A673 (cell line): ENCODE data around the gene LDHD. TPM values are rescaled to one million over a fixed set of nuclear protein-coding genes. Genes with fewer than 3 reads are reported as not detected.
A peak's percentile ranks its signal among the peaks of the same experiment; 100 is the strongest.

Source experiments
- BruUV-seq: library from RNA; stranded (reverse); fragments of 400-500 nt; replicated peaks from 2 replicates; lab custom pipeline; 2021; lab: Mats Ljungman, UMichigan
- CTCF ChIA-PET: fragments of 300-600 bp; sonication (Branson Sonifier 250); formaldehyde crosslinking; loops from one replicate; lab custom pipeline; 2022; ENCODE audit warnings: antibody characterized with exemption; lab: Charles Lee
- POLR2A ChIA-PET: fragments of 300-600 bp; sonication (Branson Sonifier 250); formaldehyde crosslinking; loops from one replicate; lab custom pipeline; 2022; ENCODE audit warnings: antibody characterized with exemption; ENCODE audit not compliant: low non-redundant PET; lab: Charles Lee
- DNase-seq: peaks from one replicate; pipeline ENCODE4 v3.0.0-alpha.2; 2015; ENCODE audit warnings: low spot score
- H3K27ac ChIP-seq: fragments of 200-600 bp; sonication (generic); 2 replicates; pipeline ENCODE4 v1.5.1; 2016; ENCODE audit warnings: mixed run types, low read depth, mild to moderate bottlenecking, mixed read lengths, antibody characterized with exemption, low read length; ENCODE audit not compliant: poor library complexity, severe bottlenecking
- H3K27me3 ChIP-seq: fragments of 200-600 bp; sonication (generic); replicated peaks from 2 replicates; pipeline ENCODE4 v1.6.1; 2017; ENCODE audit warnings: mixed run types, low read depth, mild to moderate bottlenecking, mixed read lengths, antibody characterized with exemption, low read length; ENCODE audit not compliant: insufficient read depth, poor library complexity
- H3K36me3 ChIP-seq: fragments of 200-600 bp; sonication (generic); 2 replicates; pipeline ENCODE4 v1.6.1; 2016; ENCODE audit warnings: mixed run types, mild to moderate bottlenecking, mixed read lengths, antibody characterized with exemption, low read length; ENCODE audit not compliant: insufficient read depth, poor library complexity, severe bottlenecking
- H3K4me1 ChIP-seq: fragments of 200-600 bp; sonication (generic); 2 replicates; pipeline ENCODE4 v1.6.1; 2017; ENCODE audit warnings: mixed run types, mild to moderate bottlenecking, mixed read lengths, antibody characterized with exemption, low read length; ENCODE audit not compliant: insufficient read depth, poor library complexity, severe bottlenecking
- H3K4me3 ChIP-seq: fragments of 200-600 bp; sonication (generic); 2 replicates; pipeline ENCODE4 v1.5.1; 2016; ENCODE audit warnings: low read depth, mixed run types, mild to moderate bottlenecking, mixed read lengths, low read length; ENCODE audit not compliant: poor library complexity, severe bottlenecking
- H3K9me3 ChIP-seq: fragments of 200-600 bp; sonication (generic); 2 replicates; pipeline ENCODE4 v1.6.1; 2016; ENCODE audit warnings: mixed run types, low read depth, mild to moderate bottlenecking, mixed read lengths, antibody characterized with exemption, low read length; ENCODE audit not compliant: poor library complexity, severe bottlenecking
- EZH2 ChIP-seq: fragments of 200-600 bp; sonication (generic); IDR thresholded peaks from 2 replicates; pipeline ENCODE4 v1.6.1; 2017; ENCODE audit warnings: borderline replicate concordance, low read depth, mild to moderate bottlenecking, mixed read lengths, antibody characterized with exemption, low read length; ENCODE audit not compliant: poor library complexity, severe bottlenecking
- intact Hi-C: fragments of 100-400 bp; cut with micrococcal nuclease; formaldehyde crosslinking; loops from one replicate; pipeline ENCODE4 v1.10.0; 2022; ENCODE audit not compliant: unreplicated experiment
- total RNA-seq: library from RNA; stranded (reverse); gene quantifications from 2 replicates; pipeline ENCODE4 v1.2.3, GENCODE V29; 2021
- TF ChIP-seq, protein P1 (sequence below): fragments of 300-800, 200-600 bp; sonication (generic); conservative IDR thresholded peaks from 2 replicates; pipeline ENCODE4 v1.5.1; 2017; ENCODE audit warnings: low read depth, mild to moderate bottlenecking, antibody characterized with exemption, low read length, moderate library complexity, mixed read lengths

LDHD gene
- total RNA-seq, 1 experiment from 2014 or later = not detected

DNA sequence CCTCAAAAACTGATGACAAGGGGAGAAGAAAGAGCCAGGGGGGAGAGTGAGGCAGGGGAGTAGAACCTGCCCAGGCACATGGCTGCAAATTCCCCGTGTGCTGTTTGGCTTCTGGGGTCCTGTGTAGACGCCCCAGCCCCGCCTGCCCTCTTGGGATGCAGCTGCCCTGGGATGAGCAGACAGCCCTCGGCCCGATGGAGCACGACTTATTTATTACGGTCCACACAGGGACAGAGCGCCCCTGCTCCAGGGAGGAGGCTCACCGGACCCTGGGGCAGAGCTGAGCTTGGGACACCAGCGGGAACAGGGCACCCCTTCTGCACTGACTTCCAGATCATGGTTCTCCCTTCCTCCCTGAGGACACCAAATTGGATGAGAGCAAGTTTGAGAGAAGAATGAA is 9.1 kb downstream of the LDHD start:
- no peaks in the 10 kb centered on the region for H3K9me3 ChIP-seq
- peaks cover 65% of the 10 kb centered on the region for H3K4me1 ChIP-seq
- TF ChIP-seq, protein P1, sequence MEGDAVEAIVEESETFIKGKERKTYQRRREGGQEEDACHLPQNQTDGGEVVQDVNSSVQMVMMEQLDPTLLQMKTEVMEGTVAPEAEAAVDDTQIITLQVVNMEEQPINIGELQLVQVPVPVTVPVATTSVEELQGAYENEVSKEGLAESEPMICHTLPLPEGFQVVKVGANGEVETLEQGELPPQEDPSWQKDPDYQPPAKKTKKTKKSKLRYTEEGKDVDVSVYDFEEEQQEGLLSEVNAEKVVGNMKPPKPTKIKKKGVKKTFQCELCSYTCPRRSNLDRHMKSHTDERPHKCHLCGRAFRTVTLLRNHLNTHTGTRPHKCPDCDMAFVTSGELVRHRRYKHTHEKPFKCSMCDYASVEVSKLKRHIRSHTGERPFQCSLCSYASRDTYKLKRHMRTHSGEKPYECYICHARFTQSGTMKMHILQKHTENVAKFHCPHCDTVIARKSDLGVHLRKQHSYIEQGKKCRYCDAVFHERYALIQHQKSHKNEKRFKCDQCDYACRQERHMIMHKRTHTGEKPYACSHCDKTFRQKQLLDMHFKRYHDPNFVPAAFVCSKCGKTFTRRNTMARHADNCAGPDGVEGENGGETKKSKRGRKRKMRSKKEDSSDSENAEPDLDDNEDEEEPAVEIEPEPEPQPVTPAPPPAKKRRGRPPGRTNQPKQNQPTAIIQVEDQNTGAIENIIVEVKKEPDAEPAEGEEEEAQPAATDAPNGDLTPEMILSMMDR = no peak
- no peak for TF ChIP-seq EZH2
- CTCF ChIA-PET = no interaction called here
- POLR2A ChIA-PET = no interaction called here
- H3K27me3 ChIP-seq = no peaks in the 10 kb centered on the region
- no peak overlapping the region for H3K27ac ChIP-seq
- H3K36me3 ChIP-seq = no peaks in the 10 kb centered on the region
- no peak overlapping the region for H3K4me3 ChIP-seq
- intact Hi-C loops = no loop called here
- no peak for DNase-seq
- no TSS peak for BruUV-seq

DNA sequence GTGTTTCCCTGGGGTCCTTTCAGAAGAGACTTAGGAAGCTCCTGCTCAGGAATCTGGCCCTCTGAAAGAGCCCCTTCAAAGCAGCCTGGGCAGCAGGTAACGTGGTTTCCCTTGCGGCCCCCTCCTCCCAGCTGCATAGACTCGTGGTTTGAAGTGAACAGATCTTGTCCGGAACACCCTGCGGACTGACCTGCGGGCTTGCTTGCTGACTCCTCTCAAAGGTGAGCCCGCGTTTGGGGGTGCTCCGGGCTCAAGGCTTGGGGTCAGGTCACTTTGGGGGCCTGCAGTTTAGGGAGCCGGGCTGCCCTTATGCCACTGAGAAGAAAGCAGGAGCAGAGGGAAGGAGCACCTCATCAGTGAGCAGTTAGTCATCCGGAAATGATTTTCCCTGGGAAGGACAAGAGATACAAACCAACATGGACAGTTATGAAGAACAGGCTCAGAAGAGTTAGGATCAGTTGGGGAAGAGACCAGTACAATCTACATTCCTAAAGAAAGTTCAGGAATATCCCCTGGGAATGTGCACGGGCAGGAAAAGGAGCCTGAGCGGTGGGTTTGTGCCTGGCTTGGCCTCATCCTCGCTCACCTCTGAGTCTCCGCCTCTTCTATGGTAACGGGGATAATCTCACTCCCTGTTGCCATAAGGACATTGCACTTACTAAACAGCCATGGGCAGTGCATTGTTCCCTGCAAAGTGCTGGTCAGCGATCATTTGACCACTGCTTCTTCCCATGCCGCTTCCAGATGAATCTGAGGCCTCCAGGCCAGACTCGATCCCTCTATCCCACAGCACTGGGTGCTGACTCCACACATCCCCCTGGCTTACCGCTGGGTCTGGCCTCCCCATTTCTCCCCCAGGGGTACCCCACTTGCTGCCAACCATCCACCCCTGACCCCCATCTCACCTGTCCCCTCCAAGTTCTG is 10.0 kb downstream of the LDHD start:
- Histone ChIP-seq H3K36me3 (no peaks in the 10 kb centered on the region), H3K27me3 (no peaks in the 10 kb centered on the region), H3K4me3 (no peak overlapping the region), H3K9me3 (no peaks in the 10 kb centered on the region), H3K4me1 (peaks cover 69% of the 10 kb centered on the region), H3K27ac (peak overlapping the region; percentile 83)
- TF ChIP-seq, protein P1 = no peak
- no peak for TF ChIP-seq EZH2
- intact Hi-C loops = no loop called here
- no peak for DNase-seq
- ChIA-PET POLR2A (no interaction called here), CTCF (no interaction called here)
- BruUV-seq = no TSS peak

DNA sequence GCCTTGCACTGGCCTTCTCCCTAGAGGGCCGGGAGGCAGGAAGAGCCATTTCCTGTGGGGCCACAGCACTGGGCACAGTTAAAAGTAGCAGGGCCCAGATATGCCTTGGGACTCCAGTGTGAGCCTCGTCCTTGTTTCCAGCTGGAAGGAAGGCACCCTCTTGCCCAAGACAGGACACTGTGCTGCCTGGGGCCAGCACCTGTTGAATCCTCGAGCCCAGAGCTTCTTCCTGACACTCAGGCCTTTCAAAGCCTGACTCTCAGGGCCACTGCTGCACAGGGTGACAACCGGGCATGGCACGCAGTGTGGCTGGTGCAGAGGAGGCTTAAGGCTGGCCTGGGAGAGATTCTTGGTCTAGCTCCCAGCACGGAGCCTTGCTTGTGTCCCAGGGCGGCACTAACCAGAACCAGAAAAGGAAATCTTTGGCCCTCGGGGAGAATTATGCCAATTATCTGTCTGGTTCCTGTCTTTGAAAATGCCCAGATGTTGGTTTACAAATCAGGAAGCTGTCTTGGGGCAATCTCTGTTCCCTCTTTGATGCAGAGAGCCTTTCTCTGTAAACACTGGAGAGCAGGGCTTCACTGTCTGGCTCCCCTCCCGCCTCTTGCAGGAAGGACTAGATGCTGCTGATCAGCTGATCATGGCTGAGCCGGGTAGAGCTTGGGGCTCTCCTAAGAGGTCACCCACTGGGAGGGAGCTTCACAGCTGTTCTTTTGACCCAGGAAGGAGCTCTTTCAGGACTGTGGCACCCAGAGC is 11.1 kb downstream of the LDHD start:
- Histone ChIP-seq H3K4me1 (peaks cover 64% of the 10 kb centered on the region), H3K4me3 (no peak overlapping the region), H3K36me3 (no peaks in the 10 kb centered on the region), H3K27ac (peak overlapping the region; percentile 83), H3K27me3 (no peaks in the 10 kb centered on the region), H3K9me3 (no peaks in the 10 kb centered on the region)
- intact Hi-C loops = no loop called here
- POLR2A ChIA-PET = no interaction called here
- no peak for TF ChIP-seq EZH2
- TF ChIP-seq, protein P1 = no peak
- peak; percentile 94 for DNase-seq
- BruUV-seq = no TSS peak
- CTCF ChIA-PET = no interaction called here
